Measurements from ENCODE around the gene LDLRAD4.

Gene LDLRAD4

GRCh38 chr18:13202571-13202970 is 16.0 kb upstream of the LDLRAD4 start:
- no peak for DNase-seq (ENCODE audit: low spot score)

DNA sequence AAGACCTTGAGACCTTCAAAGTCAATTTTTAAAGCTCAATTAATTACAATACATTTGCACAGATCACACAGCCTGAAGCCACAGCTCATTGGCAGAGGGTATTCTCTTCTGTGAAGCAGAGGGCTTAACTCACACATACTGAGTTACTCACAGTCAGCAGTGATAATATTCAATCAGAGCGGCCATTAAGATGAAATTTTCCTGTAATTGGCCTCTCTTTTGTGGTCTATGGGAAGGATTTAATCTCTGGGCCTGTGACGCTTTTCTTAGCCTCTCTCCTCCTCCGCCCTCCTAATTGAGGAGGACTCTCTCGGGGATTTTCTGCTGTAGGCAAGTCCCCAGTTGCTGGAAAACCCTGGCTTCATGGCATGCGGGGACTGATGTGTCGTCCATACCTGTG is 12.3 kb upstream of the LDLRAD4 start:
- no peak for DNase-seq (ENCODE audit: low spot score)

DNA sequence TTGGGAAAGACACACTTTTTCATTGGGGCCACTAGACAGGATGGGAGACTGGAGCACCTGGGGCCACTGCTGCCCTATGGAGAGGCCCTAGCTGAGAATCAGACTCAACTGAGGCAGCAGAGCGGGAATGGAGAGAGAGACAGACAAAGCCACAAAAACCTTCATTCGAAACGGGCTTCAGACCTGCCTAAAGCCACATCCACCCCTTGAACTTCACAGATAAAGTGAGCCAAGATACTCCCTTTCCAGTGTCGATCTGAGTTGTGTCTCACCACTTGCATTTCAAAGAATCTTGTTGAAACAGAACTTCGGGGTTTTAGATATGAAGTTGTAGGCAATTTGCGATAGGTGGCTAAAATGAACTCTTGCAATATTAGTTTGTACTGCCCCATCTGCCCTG is 11.3 kb upstream of the LDLRAD4 start:
- DNase-seq (ENCODE audit: low spot score), result no peak

GRCh38 chr18:13211534-13211933 is 7.0 kb upstream of the LDLRAD4 start:
- DNase-seq (ENCODE audit: low spot score), result no peak

GRCh38 chr18:13213036-13213795 is 5.3 kb upstream of the LDLRAD4 start:
- DNase-seq (ENCODE audit: low spot score), result no peak

DNA sequence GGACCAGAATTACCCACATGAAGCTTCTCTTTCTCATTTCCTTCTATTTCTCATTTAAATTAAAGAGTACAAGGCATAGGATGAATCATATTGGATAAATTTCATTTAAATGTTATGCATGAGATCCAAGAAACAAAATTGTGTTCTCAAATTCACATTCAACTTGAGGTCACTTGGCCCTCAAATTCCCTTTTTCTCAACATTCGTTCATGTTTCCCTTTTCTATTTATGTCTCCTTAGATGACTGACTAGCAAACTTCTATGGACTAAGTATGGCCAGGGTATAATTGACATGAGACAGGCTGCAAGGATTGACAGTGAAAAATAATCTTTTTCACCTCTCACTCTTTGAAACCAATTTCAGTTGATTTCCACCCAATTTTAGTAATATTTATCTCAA is 4.0 kb upstream of the LDLRAD4 start:
- no peak for DNase-seq (ENCODE audit: low spot score)

DNA sequence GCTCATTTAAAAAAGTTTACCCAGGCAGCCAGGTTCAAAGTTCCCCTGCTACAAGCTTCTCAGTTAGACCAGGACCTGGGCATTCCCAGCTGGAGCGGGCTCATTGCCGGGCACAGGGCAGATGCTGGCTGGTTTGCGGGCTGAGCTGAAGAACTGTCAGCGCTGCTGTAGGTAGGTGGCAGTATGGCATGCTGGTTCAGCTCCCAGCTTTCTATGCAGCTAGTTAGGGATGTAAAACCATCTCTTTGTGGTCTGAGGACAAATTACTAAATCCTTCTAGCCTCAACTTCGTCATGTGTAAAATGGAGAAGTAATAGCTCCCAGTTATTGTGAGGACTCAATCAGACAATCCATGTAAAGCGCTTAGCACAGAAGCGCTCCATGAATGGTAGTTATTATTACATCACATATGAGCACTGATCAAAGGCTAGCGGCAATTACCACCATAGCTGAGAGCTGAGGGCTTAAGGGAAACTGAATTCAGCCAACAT is 2.4 kb upstream of the LDLRAD4 start:
- peak; percentile 93 for DNase-seq (ENCODE audit: low spot score)

- DNase-seq (ENCODE audit: low spot score), result peak; percentile 68
Observed at GRCh38 chr18:13216711-13217465, 1.7 kb upstream of the LDLRAD4 start.

- peak; percentile 70 for DNase-seq (ENCODE audit: low spot score)
Observed at GRCh38 chr18:13217466-13217961, 1.0 kb upstream of the LDLRAD4 start.

DNA sequence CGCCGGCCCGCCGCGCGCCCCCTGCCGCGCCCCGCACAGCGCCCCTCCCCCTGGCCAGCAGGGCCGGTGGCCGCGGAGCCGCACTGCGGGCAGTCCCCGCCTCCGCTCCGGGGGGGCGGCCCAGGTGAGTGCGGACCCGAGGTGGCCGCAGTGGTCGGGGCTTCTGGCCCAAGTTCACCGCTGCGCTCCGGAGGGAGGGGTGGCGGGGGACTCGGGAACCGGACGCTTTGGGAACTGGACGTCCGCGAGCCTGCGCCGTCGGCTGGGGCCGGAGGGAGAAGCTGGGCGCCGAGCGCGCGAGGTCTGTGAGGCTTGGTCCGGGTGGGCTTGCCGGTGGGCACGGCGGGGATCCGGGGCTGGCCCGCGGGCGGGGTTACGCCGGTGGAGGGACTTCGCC is 591 bp upstream of the LDLRAD4 start:
- no peak for DNase-seq (ENCODE audit: low spot score)

DNA sequence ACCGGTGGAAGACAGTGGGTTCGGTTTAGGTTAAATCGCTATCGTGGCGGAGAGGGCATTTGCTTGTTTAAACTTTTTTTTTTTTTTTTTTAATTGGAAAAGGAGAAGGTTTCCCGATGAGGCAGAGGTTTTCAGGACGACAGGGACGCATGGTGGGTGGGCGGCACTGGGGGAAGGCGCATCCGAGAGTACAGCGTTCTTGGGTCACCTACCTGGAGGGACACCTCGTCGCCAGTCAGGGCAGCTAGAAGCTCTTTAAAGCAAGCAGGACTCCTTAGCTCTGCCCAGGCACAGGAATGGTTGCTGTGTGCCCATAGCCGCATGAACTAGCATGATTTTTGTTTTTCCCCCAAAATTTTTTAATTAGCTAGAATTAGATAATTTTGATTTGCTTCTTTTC is 437 bp downstream of the LDLRAD4 start:
- no peak for DNase-seq (ENCODE audit: low spot score)

DNA sequence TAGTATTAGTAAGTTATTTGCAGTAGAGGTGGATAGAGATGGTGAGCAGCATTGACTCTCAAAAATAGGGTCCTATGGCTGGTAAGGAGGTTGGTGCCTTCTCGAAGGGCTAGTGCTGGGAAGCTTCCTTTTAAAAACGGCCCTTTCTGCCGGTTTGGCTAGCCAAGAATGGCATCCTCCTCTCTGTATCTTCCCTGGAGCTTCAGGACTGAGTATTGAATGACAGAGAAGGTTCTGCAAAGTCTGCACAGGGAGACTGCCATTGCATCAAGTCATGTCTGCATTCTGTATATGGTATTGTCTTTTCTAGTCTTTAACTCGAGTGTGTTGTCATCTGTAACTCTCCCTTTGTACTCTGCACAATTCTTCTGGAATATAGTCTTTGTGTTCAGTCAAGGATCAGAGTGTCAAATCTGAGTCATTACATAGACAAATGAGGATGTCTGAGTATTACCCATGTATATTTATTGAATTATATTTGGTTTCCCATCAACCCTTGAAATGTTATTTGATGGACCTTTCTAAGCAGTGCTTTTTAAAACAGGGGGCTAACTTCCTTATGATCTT is 1.1 kb downstream of the LDLRAD4 start:
- DNase-seq (ENCODE audit: low spot score), result peak; percentile 22

- no peak for DNase-seq (ENCODE audit: low spot score)
Observed at GRCh38 chr18:13220361-13220991, 1.9 kb downstream of the LDLRAD4 start.

DNA sequence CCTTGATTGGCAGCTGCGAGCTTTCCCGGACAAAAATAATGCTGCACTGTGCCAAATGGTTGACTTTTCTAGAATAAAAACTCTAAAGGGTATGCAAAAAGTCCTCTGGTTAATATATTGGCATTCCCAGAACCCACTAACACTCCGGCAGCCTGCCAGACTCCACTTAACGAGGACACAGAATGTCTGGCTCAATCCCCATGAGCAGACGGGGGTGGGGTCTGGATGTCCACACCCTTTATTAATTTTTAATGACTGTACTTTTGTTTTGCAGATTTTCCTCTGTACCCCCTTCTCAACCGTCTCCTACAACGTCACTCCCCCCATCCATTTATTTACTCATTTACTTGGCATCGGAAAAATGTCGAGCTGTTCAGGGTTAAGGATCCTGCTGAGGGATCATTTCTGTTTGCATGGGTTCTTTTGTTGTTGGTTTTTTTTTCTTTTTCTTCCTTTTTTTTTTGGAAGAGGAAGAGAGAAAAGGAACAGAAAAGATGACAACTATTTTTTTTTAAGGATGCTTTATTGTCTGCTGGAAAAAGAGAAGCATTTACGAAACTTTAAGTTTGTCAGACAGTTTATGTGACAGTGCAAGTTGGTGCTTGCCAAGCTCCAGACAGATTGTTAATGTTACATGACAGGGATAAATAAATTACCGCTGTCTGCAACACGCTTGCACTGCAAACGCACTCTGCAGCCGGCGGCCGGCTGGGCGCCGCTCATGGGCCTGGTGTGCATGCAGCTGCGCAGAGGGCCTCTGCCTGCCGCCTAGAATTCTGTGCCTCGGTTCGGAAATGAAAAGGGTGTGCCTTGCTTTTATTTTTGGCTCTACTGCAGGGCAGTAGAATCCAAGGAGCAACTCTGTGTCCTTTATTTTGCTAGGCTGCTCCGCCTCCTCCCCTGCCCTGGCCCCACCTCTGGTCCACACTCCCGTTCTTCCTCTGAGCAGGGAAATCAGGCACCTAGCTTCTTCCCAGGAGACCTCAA is 3.6 kb downstream of the LDLRAD4 start:
- peak; percentile 54 for DNase-seq (ENCODE audit: low spot score)

DNA sequence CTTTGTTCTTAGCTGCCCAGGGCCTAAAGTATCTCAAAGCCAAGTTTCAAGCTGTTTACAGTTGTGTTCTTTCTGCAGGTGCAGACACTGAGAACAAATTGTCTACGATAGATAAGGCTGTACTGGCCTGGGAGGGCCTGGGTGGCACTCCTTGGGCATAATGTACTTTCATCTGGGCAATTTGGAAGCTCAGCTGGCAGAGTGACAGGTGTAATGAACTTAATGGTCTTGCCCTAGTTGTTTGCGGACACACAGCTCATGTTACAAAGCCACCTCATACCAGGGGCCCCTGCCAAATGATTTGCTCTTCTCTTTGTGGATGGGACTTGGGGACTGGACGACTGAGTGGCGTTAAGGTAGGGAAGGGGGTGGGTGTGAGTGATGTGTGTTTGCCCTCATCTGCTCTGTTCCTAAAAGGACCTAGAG is 4.3 kb downstream of the LDLRAD4 start:
- DNase-seq (ENCODE audit: low spot score), result peak; percentile 20

- peak; percentile 42 for DNase-seq (ENCODE audit: low spot score)
Observed at GRCh38 chr18:13223311-13224143, 5.0 kb downstream of the LDLRAD4 start.

DNA sequence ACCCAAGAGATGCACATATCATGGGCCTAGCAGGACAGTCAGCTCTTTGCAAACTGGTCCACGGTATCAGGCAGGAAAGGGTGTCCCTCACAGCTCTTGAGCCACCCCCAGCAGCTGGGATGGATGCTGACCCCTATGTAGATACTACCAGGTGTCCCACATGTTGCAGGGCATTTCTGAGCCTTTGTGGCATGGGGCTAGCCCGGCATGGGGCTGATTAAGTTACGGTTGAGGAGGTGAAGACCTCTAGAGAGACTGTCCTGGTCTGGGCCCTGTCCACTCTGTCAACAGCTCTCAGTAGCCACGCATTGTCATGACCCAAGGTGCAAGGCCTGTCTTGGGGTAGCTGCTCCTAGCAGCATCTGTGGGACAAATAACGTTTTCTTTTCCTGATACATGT is 6.7 kb downstream of the LDLRAD4 start:
- no peak for DNase-seq (ENCODE audit: low spot score)

DNA sequence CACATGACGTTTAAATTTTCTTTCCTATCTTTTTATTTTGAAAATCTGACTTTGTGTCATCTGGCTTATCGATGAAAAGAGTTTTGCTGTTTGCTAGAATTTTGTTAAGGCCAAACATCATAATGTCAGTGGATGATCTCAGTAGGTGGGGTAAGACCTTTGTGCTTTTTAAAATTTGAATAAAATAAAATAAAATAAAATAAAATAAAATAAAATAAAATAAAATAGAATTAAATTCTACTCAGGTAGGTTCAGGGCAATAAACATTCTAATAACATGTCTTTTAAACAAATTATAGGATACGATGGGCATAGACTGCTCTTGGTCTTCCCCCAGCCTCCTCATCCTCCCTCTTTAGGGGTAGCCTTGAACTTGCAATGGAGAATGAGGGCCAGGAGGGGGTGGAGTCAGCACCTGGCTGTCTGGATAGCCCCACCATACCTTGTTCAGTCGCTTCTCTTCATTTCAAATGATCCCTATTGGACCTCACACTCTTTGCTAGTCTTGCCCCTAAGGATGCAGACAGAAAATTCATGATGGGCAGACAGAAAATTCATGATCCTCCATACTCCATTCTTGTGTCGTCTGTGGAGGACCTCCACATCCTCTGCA is 8.1 kb downstream of the LDLRAD4 start:
- DNase-seq (ENCODE audit: low spot score), result no peak

DNA sequence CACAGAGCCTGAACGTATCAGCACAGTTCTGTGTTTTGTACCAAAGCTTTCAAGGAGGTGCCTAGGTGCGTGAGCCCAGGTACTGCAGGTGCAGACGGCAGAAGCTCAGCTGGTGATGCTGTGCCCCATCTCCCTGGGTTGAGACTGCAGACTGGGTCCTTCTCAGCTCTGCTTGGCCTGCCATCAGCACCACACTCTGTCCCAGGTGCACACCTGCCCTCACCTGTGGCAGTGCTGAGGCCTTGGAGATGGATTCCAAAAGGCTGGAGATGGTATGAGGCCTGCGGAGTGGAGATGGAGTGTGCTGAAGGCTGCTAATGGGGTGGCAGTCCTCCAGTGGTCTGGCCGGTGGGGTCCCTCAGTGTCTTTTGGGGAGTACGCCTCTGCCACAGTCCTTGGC is 9.3 kb downstream of the LDLRAD4 start:
- DNase-seq (ENCODE audit: low spot score), result no peak

All from globus pallidus (tissue), 1 donor.